ENCODE measurements around the gene MEIS2. TPM values are rescaled to one million over a fixed set of nuclear protein-coding genes. Genes with fewer than 3 reads are reported as not detected.

The MEIS2 gene
- total and polyA plus RNA-seq, 2 donors (not counting 3 experiments of a cell fraction or from before 2014, with no cell fraction given): 22.5 to 26.2 TPM

- H3K9me3 ChIP-seq (replicated peaks; ENCODE audit: control insufficient read depth, insufficient read depth, low read length): no peaks in the 10 kb centered on the region
- no peak overlapping the region for H3K27ac ChIP-seq (ENCODE audit: insufficient read depth, low read depth, low read length)
- no peak overlapping the region for H2AFZ ChIP-seq (ENCODE audit: low read depth, low read length)
- H3K4me1 ChIP-seq (ENCODE audit: control insufficient read depth, extremely low read depth, insufficient read depth, low read length): no peaks in the 10 kb centered on the region
- no peak for TF ChIP-seq GATA2 (IDR thresholded peaks at IDR 0.05; ENCODE audit: insufficient read depth, insufficient read length, low read depth, low read length)
- TF ChIP-seq POLR2AphosphoS5 (IDR thresholded peaks at IDR 0.05; ENCODE audit: insufficient read depth, low read depth, low read length): no peak
- TF ChIP-seq FOS (IDR thresholded peaks at IDR 0.05; ENCODE audit: borderline replicate concordance, insufficient read depth, low read length): no peak
- TF ChIP-seq, protein P1, sequence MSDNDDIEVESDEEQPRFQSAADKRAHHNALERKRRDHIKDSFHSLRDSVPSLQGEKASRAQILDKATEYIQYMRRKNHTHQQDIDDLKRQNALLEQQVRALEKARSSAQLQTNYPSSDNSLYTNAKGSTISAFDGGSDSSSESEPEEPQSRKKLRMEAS (IDR thresholded peaks at IDR 0.05; ENCODE audit: insufficient read depth, insufficient read length): no peak
- TF ChIP-seq JUN (IDR thresholded peaks at IDR 0.05; ENCODE audit: borderline replicate concordance, insufficient read depth, insufficient read length, low read depth): no peak
- TF ChIP-seq, protein P2, sequence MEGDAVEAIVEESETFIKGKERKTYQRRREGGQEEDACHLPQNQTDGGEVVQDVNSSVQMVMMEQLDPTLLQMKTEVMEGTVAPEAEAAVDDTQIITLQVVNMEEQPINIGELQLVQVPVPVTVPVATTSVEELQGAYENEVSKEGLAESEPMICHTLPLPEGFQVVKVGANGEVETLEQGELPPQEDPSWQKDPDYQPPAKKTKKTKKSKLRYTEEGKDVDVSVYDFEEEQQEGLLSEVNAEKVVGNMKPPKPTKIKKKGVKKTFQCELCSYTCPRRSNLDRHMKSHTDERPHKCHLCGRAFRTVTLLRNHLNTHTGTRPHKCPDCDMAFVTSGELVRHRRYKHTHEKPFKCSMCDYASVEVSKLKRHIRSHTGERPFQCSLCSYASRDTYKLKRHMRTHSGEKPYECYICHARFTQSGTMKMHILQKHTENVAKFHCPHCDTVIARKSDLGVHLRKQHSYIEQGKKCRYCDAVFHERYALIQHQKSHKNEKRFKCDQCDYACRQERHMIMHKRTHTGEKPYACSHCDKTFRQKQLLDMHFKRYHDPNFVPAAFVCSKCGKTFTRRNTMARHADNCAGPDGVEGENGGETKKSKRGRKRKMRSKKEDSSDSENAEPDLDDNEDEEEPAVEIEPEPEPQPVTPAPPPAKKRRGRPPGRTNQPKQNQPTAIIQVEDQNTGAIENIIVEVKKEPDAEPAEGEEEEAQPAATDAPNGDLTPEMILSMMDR (IDR thresholded peaks at IDR 0.05; ENCODE audit: extremely low read depth in 1 of 2, insufficient read depth in 1 of 2, low read depth in 1 of 2, low read length in 2 of 2): no peak
- TF ChIP-seq POLR2A (IDR thresholded peaks at IDR 0.05; ENCODE audit: low read depth, low read length): no peak
- TF ChIP-seq EZH2 (IDR thresholded peaks at IDR 0.05; ENCODE audit: borderline replicate concordance, low read depth, low read length, severe bottlenecking): no peak
- no peak for TF ChIP-seq MYC (IDR thresholded peaks at IDR 0.05; ENCODE audit: low read depth, low read length)
- DNase-seq (ENCODE audit: low read depth, low spot score) (no peak), FAIRE-seq (no peak)
- no peak overlapping the region for H3K4me3 ChIP-seq (replicated peaks in 1 of 3; ENCODE audit: insufficient read depth in 1 of 3, low read depth in 1 of 3, low read length in 3 of 3)
- no peaks in the 10 kb centered on the region for H3K9me1 ChIP-seq (replicated peaks; ENCODE audit: control insufficient read depth, extremely low read depth, insufficient read depth, low read length)
- peaks cover 0 to 2% of the 10 kb centered on the region in 2 experiments for H3K36me3 ChIP-seq (ENCODE audit: control insufficient read depth in 2 of 2, extremely low read depth in 1 of 2, insufficient read depth in 2 of 2, low read length in 2 of 2)
- intact Hi-C loops (cut with micrococcal nuclease): no loop called here
- POLR2A ChIA-PET: no interaction called here
- no peaks in the 10 kb centered on the region for H4K20me1 ChIP-seq (replicated peaks; ENCODE audit: control insufficient read depth, extremely low read depth, insufficient read depth, low read length)
- H3K9ac ChIP-seq (replicated peaks; ENCODE audit: extremely low read depth, insufficient read depth, low read length): no peak overlapping the region
- CTCF ChIA-PET: interaction anchor here (1.0 to 1.6 kb wide), 4 partner anchors 9 to 241 kb away, joined by 3 to 7 read pairs (median 4); no protein-coding TSS in a partner anchor
- no peak overlapping the region for H3K4me2 ChIP-seq (ENCODE audit: insufficient read depth, low read length)
- no TSS peak for BruUV-seq (replicated peaks)
- no peaks in the 10 kb centered on the region for H3K79me2 ChIP-seq (ENCODE audit: control insufficient read depth, insufficient read depth, low read length)
- dilution Hi-C loops (cut with MboI; ENCODE audit: extremely low pct_ligation_motif_present, low sequenced_read_pairs): no loop called here
- H3K27me3 ChIP-seq (ENCODE audit: control insufficient read depth in 2 of 2, insufficient read depth in 2 of 2, low read length in 2 of 2): peaks cover 6 to 9% of the 10 kb centered on the region in 2 experiments
Measured at GRCh38 chr15:36893276-36893675, 207.1 kb downstream of the MEIS2 start.
